HG03342 (cell line): Measurements from ENCODE around the gene MLN.

ENCODE experiments used
- ATAC-seq: cut with Tn5 transposase; IDR thresholded peaks from one replicate; pipeline ENCODE4 v1.9.1; 2021; ENCODE audit warnings: mild to moderate bottlenecking, moderate library complexity; ENCODE audit not compliant: unreplicated experiment

MLN gene, protein sequence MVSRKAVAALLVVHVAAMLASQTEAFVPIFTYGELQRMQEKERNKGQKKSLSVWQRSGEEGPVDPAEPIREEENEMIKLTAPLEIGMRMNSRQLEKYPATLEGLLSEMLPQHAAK

DNA sequence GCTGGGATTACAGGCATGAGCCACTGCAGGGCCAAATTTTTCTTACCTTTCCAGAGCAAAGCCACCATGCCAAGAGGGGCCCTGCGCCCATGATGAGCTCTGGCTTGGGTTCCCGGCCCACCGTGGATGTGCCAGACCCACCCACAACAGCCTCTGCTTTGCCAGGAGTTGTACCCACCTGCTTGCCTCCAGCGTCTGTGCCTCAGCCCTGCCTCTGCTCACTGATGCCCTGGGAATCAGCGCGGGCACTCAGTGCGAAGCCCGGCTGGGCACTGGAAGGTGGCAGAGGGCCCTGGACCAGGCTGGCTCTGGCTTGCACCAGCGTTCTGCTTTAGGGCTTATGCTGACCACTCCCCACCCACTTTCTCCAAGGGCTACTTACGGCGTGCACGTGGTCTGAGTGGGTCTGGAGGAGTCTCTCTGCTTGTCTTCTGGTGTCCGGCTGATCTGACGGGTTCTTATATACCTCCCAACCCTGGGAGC lies at the start of gene MLN:
Gene MLN (minus strand): TSS at position 433 of the 483 bp plus-strand sequence. CDS start 2,840 bp downstream, outside the sequence.
- ATAC-seq = no peak

DNA sequence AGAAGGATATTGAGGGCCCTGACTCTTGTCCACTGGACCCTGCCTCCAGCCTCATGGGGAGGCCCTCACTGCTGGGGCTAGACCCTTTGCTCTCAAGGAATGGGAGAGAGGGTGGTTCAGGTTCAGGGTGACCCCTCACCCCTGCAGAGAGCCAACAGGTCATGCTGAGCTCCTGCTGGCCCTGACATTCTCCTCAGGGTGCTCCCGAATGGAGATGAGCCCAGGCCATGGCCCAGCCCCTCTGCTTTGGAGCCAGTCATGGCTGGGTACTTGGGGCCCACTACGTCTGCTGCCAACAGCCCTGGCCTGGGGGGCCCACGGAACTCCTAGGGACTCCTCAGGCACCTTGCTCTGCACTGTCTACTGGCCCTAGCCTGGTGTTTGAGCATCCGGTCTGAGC lies 49.2 kb upstream of the MLN start:
- ATAC-seq = no peak

DNA sequence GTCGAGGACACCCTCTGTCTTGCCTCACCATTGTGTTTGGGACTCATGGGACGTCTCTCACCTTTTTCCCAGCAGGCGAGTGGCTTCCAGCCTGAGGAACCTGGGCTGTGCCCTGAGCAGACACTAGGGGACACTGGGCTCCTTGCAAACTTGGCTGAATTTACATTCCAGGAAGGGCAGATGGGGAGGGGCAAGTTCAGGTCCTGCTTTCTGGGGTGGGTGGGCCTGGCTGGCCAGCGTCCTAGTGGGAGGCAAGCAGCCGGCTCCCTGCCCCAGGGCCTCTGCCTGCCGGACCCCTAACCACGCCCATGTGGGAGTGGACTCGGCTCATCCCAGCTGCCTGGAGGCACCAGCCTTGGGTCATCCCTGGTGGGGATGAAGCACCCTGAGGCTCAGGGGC lies 48.2 kb upstream of the MLN start:
- ATAC-seq = no peak

DNA sequence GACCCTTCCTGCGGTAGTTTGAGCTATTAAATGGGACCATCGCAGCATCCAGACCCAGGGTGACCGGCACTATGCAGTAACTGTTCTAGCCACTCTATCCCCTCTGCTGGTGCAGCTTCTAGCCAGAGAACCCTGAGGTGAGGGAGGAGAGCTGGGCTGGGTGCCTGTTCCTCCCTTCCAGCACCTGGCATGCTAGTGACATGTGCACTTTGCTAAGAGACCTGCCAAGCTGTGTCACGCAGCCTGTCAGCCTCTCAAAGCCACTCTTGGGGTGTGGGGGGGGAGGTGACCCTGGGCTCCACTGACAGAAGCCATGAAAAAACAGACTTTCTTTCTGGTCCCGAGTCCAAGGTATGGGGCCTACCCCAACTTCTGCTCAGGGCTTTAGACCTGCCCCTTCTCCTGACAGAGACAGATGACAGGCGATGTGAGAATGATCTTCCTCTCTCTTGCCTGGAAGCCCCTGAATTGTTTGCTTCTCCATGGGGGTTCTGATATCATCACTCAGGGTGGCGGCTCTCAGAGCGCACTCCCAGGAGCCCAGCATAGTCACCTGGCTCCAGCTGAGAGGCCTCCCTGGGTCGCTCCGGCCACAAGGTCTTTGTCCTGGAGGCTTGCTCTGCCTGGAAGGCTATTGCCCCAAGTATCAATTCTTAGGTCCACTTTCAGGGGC lies 47.2 kb upstream of the MLN start:
- ATAC-seq = no peak

DNA sequence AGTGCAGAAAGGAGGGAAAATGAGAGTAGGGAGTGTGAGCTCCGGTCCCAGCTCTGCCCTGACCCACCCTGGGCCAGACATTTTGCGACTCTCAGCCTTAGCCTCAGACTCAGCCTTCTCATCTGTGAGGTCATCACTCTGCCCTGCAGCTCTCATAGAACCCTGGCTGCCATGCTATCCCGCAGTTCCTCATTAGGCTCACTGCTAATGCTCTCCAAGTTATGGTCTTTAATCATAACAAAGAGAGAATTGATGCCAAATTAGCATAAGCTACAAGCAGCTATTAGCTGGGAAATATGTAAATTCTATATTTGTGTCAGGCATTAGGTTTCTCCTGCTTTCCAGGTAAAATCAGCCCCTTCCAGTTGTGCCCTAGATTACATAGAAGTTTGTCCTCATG lies 46.5 kb upstream of the MLN start:
- ATAC-seq = no peak

DNA sequence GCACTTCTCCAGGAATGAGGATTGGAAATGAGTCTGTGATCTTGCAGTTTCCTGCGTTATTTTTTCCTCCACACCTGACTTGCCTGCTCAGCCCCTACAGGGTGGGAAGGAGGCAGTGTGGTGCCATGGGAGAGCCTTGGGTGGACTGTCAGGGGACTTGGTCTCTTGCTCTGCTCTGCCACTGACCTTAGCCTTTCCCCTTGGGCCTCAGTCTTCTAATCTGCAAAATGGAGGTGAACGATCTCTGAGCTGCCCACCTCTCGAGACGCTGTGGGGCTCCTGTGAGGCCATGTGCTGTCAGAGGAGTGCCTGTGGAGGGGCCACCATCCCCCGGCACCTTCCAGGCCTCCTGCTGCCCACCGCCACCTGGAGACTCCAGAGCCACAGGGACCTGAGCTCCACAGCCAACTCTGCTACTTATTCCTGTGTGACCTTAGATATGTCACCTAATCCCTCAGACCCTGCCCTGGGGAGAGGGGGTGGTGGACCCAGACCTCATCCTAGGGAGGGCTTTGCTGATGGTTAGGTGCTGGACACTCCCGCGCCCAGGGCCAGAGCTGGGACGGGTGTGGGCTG lies 45.8 kb upstream of the MLN start:
- no peak for ATAC-seq

DNA sequence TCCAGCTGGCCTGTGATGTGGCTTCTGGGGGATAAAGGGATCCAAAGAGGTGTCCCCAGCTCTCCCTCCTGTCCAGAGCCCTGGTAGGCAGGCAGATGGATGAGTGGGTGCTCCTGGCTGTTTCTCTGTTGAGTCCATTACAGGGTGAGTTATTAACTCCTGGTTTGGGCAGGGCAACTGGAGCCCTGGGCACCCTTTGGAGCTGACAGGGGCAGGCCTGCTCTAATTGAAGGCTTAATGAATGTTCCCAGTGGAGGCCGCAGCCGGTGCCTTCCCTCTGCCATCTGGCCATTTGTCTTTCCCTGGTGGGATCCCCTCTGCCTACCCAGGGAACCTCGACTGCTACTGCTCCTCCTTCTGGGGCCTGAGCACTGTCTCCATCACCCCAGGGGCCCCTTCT lies 44.7 kb upstream of the MLN start:
- no peak for ATAC-seq

DNA sequence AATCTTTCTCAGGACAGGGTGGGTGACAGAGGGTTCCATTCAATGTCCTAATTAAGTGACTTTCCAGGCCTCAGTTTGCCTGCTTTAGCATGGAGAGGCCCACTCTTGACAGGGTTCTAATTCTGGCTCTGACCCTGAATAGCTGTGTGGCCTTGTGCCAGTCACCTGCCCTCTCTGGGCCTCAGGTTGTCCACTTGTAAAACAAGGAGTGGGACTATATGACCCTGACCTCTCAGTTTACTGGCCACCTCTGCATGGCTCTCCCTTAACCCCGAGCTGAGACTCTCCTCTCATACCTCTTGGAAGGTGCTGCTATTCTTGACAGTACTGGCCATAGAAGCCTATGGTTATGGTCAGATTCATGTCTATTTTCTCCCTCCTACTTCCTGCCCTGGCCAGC lies 44.1 kb upstream of the MLN start:
- no peak for ATAC-seq

DNA sequence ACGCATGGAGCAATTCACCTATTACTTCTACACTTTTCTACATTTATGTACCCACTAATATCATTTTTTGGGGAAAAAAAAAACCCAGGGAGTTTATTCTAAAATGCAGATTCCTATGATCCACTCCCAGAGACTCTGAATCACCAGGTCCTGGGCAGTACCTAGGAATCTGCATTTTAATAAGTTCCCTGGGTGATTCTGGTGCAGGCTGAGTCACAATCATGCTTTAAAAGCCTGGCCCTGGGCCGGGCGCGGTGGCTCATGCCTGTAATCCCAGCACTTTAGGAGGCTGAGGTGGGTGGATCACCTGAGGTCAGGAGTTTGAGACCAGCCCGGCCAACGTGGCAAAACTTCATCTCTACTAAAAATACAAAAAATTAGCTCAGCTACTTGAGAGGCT lies 43.3 kb upstream of the MLN start:
- no peak for ATAC-seq

DNA sequence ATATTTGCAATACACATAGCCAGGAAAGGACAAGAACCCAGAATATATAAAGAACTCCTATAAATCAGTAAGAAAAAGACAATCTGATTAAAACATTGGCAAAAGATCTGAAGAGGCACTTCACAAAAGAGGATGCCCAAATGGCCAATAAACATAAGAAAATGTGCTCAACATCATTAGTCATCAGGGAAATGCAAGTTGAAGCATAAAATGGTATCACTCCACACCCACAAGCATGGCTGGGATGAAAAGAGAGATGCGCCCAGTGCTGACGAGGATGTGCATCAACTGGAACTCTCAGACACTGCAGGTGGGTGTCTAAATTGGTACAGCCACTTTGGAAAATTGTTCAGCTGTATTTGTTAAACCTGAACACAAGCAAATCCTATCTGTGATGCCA lies 42.4 kb upstream of the MLN start:
- no peak for ATAC-seq

DNA sequence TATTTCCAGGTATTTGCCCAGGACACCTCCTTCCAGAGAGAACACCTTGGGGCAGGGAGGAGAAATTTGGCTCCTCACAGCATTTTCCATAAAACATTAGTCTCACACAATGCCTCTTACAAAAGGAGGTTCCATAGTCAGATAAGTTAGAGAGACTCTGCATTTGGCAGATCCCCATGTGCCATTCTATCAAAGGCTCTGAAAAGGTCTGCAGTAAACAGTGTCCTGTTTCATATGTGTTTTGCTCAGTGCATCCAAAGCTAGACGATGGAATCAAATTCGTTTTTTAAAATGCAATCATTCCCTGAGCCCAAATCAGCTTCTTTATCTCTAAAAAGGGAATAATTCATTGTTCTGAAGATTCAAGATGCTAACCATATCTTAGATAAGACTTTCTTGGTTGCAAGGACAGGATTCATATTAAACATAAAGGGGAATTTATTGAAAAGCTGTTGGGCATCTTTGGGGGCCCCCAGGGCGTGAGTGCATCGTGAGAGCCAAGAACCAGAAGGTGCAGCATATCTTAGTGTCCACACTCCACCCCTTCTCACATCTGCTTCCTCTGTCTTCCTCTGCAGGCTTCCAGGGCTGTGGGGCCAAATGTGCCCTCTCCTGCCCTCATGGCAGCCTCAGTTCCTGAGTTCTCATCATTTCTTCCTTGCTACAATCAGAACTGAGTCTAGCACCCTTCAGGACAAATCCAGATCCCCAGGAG lies 41.4 kb upstream of the MLN start:
- no peak for ATAC-seq

DNA sequence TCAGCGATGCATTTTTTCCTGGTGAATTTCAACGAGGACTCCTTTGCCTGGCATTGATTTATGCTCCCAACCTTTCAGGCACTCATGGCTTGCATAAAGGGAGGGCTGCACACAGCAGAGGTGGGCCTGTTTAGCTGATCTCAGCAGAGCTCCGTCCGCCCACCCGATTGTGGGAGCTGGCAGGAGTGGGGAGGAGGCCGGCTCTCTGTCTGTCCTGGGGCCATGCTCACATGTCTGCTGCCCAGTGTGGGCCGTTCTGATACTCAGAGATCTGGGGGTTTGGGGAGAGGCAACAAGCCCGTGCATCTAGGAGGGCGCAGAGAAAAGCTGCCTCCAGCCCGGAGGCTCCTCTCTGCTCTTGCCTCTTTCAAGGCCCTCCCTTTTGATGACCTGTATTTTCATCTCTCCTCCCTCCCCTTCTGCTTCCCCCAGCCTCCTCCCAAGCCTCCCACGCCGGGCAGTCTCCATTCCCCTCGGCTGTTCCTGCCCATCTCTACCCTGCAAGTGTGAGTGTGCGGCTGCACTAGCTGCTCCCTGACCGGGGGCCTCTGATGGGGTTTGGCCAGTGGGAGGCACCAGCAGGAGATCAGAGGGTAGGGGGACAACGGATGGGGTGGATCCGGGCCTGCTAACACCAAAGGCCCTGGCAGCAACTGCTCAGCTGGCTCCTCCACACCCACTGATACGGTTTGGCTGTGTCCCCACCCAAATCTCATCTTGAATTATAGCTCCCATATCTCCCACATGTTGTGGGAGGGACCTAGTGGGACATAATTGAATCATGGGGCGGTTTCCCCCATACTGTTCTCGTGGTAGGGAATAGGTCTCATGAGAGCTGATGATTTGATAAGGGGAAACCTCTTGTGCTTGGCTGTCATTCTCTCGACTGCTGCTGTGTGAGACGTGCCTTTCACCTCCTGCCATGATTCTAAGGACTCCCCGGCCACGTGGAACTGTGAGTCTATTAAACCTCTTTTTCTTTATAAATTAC lies 39.6 kb upstream of the MLN start:
- no peak for ATAC-seq

DNA sequence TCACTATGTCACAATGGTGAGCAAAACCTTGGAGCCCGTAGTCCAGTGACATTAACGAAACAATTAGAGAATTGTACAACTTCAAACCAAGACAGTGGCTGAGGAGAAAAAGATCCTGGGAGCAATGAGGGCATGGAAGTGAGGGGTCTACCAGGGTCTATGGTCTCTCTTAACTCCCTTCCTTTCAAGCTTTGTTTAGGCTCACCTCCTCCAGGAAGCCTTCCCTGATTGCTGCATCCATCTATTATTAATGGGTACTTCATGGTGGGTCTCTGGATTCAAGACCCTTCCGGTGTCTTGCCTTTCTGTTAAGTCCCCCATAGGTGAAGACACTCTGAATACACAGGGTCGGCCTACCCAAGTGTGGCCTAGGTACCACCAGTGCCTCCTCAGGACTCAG lies 38.1 kb upstream of the MLN start:
- no peak for ATAC-seq

DNA sequence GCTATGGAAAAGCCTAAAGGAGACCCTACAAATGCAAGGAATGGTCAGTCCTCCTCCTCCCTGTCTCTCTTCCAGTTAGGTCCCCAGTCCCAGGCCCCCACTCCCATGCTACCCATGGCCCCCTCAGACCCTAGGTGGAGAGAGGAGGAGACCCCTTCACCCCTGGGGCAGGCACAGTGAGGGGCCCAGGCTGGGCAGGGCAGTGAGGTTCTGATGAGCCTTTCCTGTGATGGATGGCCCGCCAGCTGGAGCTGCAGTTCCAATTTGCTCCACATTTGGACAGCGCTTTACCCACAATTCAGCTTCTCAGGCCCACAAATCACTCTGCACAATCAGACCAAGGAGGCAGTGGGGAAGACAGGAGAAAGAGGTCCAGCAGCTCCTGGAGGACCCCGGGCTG lies 37.3 kb upstream of the MLN start:
- ATAC-seq = no peak

DNA sequence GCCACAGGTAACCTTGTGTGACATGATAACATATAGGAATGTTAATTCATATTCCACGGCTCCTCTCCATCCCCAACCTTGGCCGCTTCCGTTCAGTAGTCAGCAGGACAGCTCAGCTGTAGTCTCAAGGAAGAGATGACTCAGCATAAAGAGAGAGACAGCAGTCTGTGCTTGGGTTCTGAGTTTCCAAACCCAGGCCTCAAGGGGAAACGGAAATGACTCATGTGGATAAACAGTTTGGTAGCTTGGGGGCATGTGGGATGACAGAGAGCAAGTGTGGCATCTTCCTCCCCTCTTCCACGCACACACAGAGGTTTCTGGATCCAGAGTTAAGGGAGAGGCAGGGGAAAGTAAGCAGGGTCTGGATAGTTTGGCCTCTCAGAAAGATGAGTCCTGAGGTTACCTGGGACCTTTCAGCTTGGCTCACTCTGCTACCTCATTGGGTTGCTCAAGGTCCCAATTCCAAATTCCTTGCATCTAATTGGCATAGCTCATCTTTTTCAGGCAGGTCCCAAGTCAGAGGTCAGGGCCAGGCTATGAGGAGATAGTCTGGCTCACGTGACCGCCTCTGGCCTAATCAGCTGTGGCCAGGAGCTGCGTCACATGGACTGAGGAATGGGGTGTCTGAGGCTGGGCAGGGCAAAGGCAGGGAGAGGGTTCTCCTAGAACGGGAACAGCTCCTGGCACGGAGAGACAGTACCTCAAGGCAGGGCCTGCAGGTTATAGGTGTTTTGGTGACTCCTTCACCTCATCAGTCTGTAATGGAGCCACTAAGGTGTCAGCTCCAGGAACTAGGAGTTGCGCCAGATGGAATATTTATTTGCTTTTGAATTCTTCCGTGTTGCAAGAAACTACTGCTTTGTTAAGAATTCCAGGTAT lies 36.5 kb upstream of the MLN start:
- peak; percentile 61 for ATAC-seq

DNA sequence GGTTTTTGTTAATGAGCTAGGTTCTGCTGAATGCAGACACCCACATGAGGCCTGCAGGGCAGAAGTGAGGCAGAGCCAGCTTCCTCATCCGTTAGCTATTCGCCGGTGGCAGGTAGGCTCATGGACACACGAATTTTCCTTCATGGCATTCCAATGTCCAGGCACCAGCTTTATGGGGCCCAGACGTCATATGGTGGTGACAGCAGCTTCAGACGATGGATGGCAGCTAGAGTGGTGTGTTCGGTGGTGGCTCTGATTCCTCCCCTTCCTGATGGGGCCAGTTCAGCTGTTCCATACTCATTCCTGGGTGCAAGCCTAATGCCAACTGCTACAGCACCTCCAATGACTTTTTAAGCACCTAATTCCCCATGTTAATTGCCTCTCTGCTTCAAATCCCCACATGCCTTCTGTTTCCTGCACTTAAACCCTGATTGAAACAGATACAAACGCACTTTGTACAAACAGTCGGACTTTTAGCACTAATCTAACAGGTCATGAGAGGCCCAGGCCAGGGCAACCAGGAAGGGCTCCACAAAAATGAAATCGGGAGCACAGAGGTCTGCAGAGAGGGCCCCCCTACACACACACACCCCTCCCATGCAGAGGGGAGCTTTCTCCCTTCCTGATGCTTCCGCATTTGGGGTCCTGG lies 35.7 kb upstream of the MLN start:
- no peak for ATAC-seq

DNA sequence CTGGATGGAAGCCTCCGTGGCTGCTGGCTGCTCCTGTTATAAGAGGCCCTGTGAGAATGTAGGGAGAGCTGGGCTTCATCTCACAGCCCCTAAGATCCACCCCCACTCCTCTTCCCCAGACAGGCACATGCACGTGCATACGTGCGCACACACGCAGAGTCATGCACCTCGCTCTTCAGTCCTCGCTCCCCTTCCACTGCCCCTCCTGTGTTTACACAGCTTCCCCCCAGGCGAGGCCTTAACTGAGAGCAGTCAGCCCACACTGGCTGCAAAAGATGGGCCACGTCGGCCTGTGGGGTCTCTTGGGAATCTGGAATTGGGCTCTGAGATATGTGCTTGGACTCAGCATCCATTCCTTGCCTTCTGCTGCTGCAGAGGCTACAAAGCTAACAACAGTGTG lies 35.2 kb upstream of the MLN start:
- ATAC-seq = no peak

DNA sequence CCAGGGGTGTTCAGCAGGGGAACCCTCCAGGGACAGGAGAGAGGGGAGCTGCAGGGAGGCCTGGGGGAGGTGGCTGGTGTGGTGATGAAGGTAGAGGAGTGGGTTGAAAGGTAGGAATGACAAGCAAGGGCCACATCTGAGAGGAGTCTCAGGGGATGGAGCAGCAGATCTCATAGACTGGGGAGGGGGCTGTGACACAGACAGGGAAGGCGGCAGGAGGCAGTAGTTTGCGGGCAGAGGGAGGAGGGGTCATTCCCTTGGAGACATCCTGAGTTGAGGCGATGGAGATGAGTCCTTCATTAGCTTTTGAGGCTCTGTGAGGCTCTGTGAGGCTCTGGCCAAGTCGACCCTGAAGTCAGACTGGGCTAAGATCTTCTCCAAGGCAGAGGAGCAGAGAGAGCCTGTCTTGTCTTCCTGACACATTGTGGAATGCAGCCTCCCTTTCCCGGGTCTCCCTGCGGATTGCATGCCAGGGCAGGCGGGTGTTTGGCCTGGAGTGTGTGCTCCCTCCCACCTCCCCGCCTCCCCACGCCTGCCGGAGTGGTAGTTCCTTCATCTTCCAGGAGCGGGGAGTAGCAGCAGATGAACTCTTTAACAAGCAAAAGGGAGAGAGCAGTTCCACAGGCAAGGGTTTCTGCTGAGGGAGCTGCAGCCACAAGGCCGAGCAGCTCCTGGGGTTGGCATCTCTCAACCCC lies 34.3 kb upstream of the MLN start:
- ATAC-seq = no peak
